ENCODE measurements around the gene PEDS1. TPM values are rescaled to one million over a fixed set of nuclear protein-coding genes. Genes with fewer than 3 reads are reported as not detected.

Gene PEDS1
- polyA plus RNA-seq, 1 donor from 2014 or later, result 10.0 TPM

DNA sequence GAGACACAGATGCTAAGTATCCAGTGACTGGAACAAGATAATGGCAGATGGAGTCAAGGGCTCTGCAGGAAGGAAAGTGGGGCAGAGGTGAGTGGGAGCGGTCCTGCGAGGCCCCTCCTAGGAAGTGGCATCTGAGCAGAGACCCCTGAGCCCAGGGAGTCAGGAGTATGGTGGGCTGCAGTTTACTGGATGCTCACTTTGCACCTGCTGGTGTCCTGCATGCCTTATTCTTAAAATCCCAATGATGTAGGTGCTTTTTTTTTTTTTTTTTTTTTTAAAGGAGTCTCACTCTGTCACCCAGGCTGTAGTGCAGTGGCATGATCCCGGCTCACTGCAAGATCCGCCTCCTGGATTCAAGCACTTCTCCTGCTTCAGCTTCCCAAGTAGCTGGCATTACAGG, 42.7 kb upstream of the PEDS1 start:
- H3K36me3 ChIP-seq (ENCODE audit: insufficient read depth, low read length), result no peaks in the 10 kb centered on the region

DNA sequence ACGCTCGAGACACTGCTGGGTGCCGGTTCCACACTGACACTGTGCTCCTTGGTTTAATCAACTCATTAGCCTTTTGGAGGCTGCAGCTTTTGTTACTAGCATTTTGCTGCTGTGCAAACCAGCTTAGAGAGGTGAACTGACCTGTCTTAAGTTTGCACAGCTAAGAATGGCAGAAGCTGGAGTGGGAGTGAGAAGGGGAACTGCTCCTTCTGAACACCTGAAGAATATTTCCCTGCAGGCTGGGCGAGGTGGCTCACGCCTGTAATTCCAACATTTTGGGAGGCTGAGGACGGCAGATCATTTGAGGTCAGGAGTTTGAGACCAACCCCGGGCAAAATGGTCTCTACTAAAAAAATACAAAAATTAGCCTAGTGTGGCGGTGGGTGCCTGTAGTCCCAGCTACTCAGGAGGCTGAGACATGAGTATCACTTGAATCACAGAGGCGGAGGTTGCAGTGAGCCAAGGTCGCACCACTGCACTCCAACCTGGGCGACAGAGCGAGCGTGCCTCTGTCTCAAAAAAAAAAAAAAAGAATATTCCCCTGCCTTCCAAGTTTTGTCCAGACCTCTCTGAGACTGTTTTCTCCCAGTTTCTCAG, 42.1 kb upstream of the PEDS1 start:
- no peaks in the 10 kb centered on the region for H3K36me3 ChIP-seq (ENCODE audit: insufficient read depth, low read length)
- H3K27ac ChIP-seq (ENCODE audit: low read length), result no peak overlapping the region
- no peak overlapping the region for H3K4me2 ChIP-seq (ENCODE audit: low read length)
- TF ChIP-seq SMC3 (conservative IDR thresholded peaks at IDR 0.05; ENCODE audit: poor library complexity), result no peak
- H3K9me3 ChIP-seq (ENCODE audit: low read length), result no peaks in the 10 kb centered on the region
- peaks cover 22% of the 10 kb centered on the region for H3K27me3 ChIP-seq (ENCODE audit: insufficient read depth, low read depth, low read length)
- no peak overlapping the region for H3K4me3 ChIP-seq (ENCODE audit: low read length)
- no peaks in the 10 kb centered on the region for H3F3A ChIP-seq (ENCODE audit: insufficient read depth, low read length, poor library complexity, severe bottlenecking)
- H3K79me2 ChIP-seq (replicated peaks; ENCODE audit: insufficient read depth, low read length), result no peaks in the 10 kb centered on the region
- H2AFZ ChIP-seq (ENCODE audit: low read depth, low read length), result no peak overlapping the region
- H3K9me2 ChIP-seq (ENCODE audit: insufficient read depth, low read length), result no peaks in the 10 kb centered on the region
- H4K20me1 ChIP-seq (ENCODE audit: insufficient read depth), result no peaks in the 10 kb centered on the region
- H3K9ac ChIP-seq (ENCODE audit: low read length), result no peak overlapping the region

More for the DNA sequence above, 42.7 kb upstream of the PEDS1 start:
- Histone ChIP-seq H3K4me3 (ENCODE audit: low read length) (no peak overlapping the region), H3F3A (ENCODE audit: insufficient read depth, low read length, poor library complexity, severe bottlenecking) (no peaks in the 10 kb centered on the region), H4K20me1 (ENCODE audit: insufficient read depth) (no peaks in the 10 kb centered on the region), H3K4me2 (ENCODE audit: low read length) (no peak overlapping the region), H2AFZ (ENCODE audit: low read depth, low read length) (no peak overlapping the region), H3K9me2 (ENCODE audit: insufficient read depth, low read length) (no peaks in the 10 kb centered on the region), H3K27ac (ENCODE audit: low read length) (no peak overlapping the region), H3K79me2 (replicated peaks; ENCODE audit: insufficient read depth, low read length) (no peaks in the 10 kb centered on the region), H3K27me3 (ENCODE audit: insufficient read depth, low read depth, low read length) (peaks cover 19% of the 10 kb centered on the region), H3K9me3 (ENCODE audit: low read length) (no peaks in the 10 kb centered on the region), H3K9ac (ENCODE audit: low read length) (no peak overlapping the region)
- no peak for TF ChIP-seq RAD21 (conservative IDR thresholded peaks at IDR 0.05)
- TF ChIP-seq TAF1 (IDR thresholded peaks at IDR 0.05; ENCODE audit: low read depth), result no peak
- no peak for TF ChIP-seq SMC3 (conservative IDR thresholded peaks at IDR 0.05; ENCODE audit: poor library complexity)

DNA sequence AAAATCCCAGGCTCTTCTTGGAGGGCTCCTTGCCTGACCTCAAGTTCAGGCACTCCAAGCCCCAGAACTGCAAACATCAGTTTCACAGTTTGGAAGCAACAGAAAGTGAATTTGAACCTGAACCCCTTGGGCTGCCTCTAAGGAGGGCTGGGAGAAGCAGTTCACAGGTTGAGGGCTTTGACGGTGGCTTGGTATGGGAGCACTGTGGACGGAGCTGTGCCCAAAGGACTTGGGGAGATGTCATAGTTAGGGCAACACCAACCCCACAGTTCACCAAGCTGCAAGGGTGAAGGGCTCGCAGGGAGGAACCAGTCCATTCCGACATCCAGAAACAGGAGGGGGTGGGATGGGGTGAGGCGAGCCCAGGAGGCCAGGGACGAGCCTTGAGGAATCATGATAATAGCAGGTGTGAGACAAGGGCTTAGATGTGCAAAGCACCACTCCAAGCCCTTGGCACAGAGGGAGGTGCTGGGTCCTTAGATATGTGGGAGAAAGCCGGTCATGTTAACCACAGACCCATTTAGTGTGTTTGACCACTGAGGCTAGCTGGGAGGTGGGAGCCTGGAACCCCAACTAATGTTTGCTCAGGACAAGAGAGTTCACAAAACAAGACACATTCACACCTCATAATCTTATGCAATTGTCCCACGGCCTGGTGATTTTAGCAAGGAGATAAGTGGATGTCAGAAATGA, 41.5 kb upstream of the PEDS1 start:
- TF ChIP-seq TAF1 (IDR thresholded peaks at IDR 0.05; ENCODE audit: low read depth) (no peak), POLR2AphosphoS5 (IDR thresholded peaks at IDR 0.05) (no peak), SMC3 (conservative IDR thresholded peaks at IDR 0.05; ENCODE audit: poor library complexity) (no peak), MXI1 (conservative IDR thresholded peaks at IDR 0.05; ENCODE audit: poor library complexity, severe bottlenecking) (no peak), EZH2 (IDR thresholded peaks at IDR 0.05; ENCODE audit: borderline replicate concordance, insufficient read depth, low read length, poor library complexity, severe bottlenecking) (no peak), EP300 (conservative IDR thresholded peaks at IDR 0.05; ENCODE audit: poor library complexity, severe bottlenecking) (no peak), RAD21 (conservative IDR thresholded peaks at IDR 0.05) (no peak)
- TF ChIP-seq, protein P1, sequence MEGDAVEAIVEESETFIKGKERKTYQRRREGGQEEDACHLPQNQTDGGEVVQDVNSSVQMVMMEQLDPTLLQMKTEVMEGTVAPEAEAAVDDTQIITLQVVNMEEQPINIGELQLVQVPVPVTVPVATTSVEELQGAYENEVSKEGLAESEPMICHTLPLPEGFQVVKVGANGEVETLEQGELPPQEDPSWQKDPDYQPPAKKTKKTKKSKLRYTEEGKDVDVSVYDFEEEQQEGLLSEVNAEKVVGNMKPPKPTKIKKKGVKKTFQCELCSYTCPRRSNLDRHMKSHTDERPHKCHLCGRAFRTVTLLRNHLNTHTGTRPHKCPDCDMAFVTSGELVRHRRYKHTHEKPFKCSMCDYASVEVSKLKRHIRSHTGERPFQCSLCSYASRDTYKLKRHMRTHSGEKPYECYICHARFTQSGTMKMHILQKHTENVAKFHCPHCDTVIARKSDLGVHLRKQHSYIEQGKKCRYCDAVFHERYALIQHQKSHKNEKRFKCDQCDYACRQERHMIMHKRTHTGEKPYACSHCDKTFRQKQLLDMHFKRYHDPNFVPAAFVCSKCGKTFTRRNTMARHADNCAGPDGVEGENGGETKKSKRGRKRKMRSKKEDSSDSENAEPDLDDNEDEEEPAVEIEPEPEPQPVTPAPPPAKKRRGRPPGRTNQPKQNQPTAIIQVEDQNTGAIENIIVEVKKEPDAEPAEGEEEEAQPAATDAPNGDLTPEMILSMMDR (IDR thresholded peaks at IDR 0.05; ENCODE audit: poor library complexity, severe bottlenecking), result no peak
- TF ChIP-seq, protein P2, sequence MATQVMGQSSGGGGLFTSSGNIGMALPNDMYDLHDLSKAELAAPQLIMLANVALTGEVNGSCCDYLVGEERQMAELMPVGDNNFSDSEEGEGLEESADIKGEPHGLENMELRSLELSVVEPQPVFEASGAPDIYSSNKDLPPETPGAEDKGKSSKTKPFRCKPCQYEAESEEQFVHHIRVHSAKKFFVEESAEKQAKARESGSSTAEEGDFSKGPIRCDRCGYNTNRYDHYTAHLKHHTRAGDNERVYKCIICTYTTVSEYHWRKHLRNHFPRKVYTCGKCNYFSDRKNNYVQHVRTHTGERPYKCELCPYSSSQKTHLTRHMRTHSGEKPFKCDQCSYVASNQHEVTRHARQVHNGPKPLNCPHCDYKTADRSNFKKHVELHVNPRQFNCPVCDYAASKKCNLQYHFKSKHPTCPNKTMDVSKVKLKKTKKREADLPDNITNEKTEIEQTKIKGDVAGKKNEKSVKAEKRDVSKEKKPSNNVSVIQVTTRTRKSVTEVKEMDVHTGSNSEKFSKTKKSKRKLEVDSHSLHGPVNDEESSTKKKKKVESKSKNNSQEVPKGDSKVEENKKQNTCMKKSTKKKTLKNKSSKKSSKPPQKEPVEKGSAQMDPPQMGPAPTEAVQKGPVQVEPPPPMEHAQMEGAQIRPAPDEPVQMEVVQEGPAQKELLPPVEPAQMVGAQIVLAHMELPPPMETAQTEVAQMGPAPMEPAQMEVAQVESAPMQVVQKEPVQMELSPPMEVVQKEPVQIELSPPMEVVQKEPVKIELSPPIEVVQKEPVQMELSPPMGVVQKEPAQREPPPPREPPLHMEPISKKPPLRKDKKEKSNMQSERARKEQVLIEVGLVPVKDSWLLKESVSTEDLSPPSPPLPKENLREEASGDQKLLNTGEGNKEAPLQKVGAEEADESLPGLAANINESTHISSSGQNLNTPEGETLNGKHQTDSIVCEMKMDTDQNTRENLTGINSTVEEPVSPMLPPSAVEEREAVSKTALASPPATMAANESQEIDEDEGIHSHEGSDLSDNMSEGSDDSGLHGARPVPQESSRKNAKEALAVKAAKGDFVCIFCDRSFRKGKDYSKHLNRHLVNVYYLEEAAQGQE (IDR thresholded peaks at IDR 0.05; ENCODE audit: borderline replicate concordance), result no peak
- Histone ChIP-seq H3K27ac (ENCODE audit: low read length) (no peak overlapping the region), H3K9ac (ENCODE audit: low read length) (no peak overlapping the region), H3K36me3 (ENCODE audit: insufficient read depth, low read length) (no peaks in the 10 kb centered on the region), H3K4me3 (ENCODE audit: low read length) (no peak overlapping the region), H3K27me3 (ENCODE audit: insufficient read depth, low read depth, low read length) (peaks cover 22% of the 10 kb centered on the region), H3K4me2 (ENCODE audit: low read length) (no peak overlapping the region), H3F3A (ENCODE audit: insufficient read depth, low read length, poor library complexity, severe bottlenecking) (no peaks in the 10 kb centered on the region), H3K9me2 (ENCODE audit: insufficient read depth, low read length) (no peaks in the 10 kb centered on the region), H4K20me1 (ENCODE audit: insufficient read depth) (no peaks in the 10 kb centered on the region), H2AFZ (ENCODE audit: low read depth, low read length) (no peak overlapping the region), H3K79me2 (replicated peaks; ENCODE audit: insufficient read depth, low read length) (no peaks in the 10 kb centered on the region), H3K9me3 (ENCODE audit: low read length) (no peaks in the 10 kb centered on the region)
